NCI-H1092 treated with DMSO at 0.1 percent for 48 hours (cell line): ENCODE results near the gene SEPTIN10.

ENCODE experiments used
- DNase-seq: peaks from one replicate; lab custom pipeline; 2025; lab: John Stamatoyannopoulos, UW

The SEPTIN10 gene

DNA sequence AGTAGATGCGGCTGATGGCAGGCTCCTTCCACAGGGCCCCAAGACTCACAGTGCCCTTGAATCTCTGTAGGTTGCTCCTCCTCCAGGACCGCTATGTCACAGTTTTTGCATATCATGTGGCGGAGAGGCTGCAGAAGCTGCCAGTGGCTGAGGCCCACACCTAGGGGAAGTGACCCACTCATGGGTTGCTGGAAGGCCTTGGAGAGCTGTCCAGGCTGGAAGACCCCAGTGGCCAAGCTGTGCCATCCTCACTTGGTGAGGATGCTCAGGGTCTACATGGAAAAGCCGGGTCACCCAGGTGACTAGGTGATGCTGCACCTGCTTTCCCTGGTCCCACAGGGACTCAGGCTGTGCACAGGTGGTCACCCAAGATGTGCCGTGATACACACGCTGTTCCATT, 90.6 kb downstream of the SEPTIN10 start:
- DNase-seq, result no peak

DNA sequence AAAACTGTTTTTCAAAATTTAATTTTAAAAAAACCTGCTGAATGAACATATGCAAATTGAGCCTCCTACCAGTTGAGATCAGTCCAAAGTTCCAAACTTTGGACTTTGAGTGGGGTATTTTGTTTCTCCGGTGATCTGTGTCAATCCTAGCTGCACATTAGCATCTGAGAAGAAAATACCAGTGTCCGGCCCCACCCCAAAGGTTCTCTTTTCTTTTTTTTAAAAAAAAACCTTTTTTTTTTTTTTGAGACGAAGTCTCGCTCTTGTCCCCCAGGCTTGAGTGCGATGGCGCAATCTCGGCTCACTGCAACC, 91.7 kb downstream of the SEPTIN10 start:
- no peak for DNase-seq

DNA sequence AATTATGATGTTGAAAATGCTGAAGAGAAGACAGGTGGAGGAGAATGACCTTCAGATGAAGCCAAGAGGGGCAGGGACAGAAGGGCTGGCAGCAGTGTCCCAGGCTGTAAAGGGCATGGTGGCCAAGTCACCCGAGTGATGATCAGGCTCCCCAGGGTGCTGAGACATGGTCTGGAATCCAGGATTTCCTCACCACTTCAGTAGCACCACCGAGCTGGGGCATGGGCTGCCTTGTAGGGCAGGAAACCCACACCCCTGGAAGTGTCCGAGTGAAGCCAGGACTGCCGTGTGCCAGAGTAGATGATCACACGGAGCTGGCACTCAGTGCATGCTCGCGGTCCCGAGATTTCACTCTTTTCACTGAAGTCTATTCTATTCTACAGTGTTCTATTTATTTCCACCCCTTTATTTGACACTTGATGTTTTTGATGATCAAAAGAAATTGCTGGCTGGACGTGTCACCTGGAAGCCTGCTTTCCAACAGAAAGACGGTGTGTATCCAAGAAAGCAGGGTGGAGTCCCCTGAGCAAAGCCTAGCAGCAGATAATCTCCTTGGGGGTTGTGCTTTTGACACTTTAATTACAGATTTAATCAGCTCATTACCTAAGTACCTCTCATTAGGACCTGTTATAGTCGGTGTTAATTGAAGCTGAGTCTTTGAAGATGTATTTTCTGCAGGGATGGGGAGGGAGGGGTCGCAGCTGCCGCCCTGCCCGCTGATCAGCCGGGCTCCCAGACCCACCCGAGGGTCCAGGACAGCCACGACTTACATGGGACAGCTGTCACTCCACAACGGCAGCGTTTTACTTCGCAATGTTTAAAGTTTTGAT, 92.3 kb downstream of the SEPTIN10 start:
- DNase-seq, result no peak

DNA sequence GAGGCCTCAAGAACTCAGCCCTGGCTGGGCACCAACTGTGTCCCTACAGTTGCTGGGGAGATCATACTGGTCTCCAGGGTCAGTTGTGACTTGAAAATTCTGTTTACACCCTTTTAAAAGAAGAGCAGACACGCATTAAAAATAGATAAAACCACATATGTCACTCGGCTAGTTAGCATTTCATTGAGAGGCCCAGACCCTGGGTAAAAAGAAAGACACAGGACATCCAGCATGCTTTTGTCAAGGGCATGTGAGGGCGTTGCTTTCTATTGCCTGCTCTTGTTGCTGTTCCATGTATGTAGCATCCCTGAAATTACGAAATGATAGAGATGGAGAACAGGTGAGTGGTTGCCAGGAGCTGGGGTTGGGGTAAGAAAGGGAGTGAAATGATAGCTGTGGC, 94.3 kb downstream of the SEPTIN10 start:
- DNase-seq, result no peak

DNA sequence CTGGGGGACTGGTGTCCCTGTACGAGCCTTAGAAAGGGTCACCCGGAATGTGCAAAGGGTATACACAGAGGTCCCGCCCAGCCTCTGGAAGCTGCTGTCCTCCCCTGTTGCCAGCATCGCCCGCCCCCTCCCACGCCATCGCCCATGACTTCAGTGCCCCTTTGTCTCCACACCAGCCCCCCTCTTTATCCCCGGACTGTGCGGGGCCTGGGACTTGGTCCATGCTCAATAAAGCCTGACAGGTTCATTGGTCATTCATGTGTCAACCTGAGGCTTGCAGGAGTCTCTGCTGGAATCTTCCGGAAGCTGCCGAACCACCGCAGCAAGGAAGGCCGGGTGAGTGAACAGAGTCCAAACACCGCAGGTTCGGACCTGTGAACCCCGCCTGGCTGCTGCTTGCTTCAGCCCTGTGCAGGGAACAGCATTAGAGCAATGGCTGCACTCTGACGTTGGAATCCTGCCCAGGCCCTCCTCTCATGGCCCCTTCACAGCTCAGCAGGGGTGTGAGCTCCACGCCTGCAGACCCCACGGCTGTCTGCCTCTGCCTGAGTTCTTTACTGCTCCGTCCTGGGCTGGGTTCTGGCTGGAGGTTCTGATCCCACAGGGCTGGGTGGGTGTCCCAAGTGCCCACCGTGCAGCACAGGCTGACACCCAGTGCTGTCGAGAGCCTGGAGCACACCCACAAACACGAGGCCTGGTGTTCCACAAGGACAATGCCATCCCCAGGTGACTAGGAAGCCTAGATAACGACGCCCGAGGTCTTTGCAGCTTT, 96.5 kb downstream of the SEPTIN10 start:
- no peak for DNase-seq

DNA sequence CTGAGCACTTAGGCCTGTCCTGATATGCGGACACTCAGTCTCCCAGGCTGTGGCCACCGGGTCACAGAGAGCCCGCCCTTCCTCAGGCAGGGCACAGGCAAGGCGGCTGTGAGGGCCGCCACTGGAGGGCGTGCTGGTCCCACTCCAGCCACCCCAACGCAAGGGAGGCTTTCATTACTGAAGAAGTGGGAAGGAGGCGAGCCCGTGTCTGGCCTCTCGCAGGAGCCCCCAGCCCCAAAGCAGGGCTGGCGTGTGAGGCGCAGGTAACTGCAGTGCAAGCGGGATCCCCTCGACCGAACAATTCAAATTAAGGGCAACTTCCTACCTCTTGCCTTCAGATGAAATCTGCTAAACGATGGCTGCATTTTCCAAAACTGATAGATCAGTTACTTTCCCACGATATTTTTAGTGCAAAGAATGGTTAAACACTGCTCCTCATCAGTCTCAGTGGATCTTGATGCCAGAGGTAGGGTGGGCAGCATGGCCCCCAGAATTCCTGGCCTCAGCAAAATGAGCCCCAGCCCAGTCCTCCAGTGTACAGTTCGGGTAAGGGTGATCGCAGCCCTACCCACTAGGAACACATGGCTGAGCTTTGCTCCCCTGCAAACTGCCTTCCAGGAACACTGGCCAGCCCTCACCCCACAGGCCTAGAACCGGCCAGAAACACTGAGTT, 97.2 kb downstream of the SEPTIN10 start:
- DNase-seq, result peak; percentile 25

DNA sequence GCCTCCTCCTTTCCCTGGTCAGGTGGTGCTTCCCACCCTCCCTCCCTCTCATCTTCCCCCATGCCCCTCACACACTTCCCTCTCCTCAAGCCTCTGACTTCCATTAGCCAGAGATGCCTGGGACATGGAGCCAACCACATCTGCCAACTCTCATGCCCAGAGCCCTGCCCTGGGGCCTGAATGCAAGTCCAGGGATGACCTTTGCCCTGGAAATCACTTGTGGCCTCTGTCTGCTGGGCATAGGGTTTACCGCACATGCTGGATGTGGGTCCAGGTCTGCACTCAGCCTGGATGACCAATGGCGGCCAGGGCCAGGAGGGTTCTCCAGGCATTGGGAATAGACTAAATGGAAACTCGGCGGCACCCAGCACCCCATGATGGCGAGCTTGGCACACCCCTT, 98.9 kb downstream of the SEPTIN10 start:
- DNase-seq, result no peak

DNA sequence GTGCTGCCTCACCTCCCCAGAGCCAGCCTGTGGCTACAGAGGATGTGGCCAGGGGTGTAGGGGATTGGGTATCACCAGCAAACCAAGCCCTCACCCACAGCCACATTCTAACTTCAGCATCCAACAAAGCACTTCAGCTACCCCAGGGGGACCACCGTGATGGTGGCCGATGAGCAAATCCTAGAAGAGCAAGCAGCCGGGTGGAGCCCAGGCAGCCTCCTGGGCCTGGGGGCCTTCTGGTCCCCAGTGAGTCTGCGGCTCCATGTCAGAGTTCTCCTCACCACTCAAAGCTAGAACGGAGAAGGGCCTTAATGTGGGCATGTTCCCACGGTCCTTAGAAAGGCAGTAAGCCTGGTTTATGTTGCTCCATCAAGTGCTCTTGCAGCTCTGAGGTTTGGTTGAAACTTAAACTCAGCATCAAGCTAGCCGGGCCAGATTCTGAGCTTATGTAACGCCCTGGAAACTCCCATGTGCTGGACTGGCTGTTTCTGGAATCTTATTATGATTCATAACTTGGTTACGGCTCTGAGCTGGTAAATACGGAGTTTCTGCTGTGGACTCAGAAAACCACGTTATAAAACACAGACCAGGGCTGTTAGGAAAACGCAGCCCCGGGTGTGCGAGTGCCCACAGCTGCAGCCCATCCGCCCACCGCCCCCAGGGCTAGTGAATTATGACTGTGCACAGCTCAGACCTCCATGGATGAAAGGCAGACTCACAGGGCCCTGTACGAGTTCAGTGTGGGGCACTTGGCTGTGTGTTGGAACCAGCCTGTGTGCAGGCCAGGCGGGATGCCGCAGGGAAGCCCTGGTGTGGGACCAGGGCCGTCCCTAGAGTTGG, 99.8 kb downstream of the SEPTIN10 start:
- DNase-seq, result no peak

DNA sequence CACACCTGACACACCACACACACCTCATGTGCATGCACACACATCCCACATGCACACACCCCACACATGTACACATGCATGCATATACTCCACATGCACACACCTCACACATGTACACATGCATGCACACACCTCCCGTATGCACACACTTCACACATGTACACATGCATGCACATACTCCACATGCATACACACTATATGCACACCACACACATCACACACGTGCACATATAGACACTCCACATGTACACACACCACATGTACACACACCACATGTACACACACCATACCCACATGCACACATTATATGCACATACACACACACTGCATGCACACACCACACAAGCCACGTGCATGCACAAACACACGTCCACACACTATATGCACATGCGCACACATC, 100.5 kb downstream of the SEPTIN10 start:
- no peak for DNase-seq

DNA sequence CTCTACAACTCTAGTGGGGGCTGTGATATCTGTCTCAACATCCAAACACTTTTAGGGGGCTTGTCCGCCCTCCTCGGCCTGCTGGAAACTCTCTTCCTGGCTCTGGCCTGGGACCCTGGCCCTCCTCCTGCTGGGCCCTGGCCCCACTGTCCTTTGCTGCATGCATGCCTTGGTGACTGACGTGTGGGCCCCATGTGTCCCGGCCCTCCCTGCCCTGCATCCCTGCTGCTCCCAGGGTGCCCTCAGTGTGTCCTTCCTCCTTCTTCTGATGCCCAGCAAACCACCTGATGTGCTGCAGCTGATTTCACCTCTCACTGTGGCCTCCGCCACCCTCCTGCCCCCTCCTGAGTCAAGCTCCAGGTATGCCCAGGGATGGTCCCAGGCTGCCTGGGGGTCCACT, 101.7 kb downstream of the SEPTIN10 start:
- DNase-seq, result no peak

DNA sequence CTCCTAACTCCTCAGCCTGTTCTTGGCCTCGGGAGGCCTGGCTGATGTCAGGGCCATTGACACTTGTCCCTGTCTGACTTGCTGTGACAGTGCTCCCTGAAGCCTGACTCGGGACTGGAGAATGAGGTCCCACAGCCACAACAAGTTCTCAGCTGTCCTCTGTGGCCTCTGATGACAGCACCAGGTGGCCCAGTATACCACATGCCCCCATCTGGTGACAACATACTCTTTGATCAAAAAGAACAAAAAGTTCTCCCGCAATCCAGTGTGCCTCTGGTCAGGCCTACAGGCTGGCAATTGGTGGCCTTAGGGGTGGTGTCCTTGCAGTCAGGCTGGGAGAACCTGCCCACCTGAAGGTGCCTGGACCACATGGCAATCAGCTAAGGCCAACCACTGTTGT, 102.6 kb downstream of the SEPTIN10 start:
- DNase-seq, result no peak

DNA sequence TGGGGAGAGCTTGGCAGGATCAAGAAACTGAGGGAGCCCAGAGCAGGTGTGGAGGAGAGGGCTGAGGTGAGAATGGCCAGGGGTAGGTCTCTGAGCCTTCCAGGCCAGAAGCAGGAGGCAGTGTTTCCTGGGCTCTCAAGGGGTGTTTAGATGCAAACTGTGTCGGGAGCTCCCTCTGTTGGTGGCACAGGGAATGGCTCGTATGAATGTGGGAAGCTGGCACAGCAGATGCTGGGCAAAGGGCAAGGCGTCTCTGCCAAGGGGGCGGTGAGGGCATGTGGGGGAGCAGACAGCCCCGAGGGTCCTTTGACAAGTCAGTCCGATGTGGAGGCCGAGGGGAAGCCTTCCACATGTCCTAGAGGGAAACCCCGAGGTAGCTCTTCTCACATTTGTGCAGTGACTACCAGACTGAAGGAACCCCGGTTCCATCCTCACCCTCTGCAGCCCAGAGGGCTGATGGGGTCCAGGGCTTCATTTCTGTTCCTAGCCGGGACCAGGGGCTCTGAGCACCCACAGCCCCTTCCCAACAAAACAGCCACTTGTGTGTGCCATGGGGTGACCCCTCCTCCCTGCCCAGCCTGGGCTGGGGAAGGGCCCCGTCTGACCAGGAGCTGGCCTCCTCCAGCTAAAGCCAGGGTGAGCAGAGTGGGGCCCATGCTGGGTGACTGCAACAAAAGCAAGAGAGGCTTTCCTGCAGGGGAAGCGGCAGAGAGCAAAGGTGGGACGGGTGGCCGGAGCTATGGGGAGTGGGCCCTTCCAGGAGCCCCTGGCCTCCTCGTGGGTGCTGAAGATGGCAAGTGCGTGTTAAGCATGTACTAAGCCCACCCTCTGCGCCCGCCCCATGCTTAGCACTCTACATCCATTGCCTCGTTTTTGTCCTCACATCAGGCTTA, 103.4 kb downstream of the SEPTIN10 start:
- peak; percentile 60 for DNase-seq

DNA sequence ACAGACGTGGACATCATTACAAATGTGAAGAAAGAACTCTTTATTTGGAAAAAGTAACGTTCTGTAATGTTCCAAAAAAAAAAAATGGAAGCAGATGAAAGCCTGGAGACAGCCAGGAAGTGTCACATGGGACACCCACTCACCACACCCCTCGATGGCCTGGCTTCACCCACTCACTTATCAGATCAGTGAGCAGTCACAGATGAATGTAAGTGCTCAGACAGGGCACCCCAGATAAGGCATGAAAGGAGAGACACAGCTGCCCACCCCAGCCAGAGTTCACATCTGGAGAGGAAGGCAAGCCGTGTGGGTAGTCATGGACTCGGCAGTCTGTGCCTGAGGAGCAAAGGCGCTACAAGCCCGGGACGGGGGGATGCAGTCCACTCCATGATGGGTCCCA, 105.2 kb downstream of the SEPTIN10 start:
- no peak for DNase-seq

DNA sequence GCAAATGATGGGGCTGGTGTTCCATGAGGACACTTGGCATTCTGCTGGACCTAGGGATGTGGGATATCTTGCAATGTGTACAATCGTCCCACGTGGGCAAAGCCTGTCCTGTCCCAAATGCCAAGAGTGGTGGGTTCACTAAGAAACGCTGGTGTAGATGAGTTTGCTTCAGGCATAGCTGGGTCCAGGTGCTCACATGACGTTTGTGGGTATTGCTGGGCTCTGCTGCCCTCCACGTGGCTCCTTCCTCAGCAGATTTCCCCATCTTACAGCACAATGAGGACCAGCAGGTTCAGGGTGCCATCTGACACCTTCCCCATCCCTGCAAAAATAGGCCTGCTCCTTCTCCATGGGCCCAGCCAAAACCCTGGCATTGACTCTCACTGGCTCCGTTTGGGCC, 105.9 kb downstream of the SEPTIN10 start:
- DNase-seq, result no peak

DNA sequence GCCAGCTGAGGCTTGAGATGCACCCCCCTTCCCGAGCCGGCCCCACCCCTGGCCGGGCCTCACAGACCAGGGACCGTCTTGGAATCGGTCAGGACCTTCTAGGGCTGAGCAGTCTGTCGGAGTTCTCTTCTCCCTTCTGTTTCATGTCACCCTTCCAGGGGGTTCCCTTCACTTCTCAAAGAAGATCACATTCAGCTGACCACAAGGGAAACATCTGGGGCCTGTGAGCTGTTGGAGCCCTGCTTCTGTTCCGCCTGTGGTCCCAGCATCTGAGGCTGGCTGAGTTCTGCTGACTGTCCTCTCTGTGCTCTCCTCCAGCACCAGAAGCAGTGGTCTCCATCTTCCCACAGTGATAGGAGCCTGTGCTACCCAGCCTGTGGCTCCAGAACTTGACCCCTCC, 106.5 kb downstream of the SEPTIN10 start:
- no peak for DNase-seq

DNA sequence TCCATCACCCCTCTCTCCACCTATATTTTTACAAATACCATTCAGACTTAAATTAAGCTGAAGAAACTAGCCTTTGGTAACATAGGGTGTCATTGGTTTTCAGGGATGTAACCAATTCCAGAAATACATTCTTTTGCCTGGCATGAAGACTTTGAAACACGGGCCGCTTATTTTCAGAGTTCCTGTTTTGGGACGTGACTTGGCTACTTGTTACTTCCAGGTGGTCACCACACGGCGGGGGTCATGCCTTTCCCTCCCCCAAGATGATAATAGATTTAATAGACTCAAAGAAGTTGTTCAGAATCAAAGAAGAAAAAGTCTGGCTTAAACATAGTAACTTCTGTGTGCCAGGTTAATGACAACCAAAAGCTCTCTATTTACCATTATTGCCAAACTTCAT, 110.6 kb downstream of the SEPTIN10 start:
- DNase-seq, result no peak

DNA sequence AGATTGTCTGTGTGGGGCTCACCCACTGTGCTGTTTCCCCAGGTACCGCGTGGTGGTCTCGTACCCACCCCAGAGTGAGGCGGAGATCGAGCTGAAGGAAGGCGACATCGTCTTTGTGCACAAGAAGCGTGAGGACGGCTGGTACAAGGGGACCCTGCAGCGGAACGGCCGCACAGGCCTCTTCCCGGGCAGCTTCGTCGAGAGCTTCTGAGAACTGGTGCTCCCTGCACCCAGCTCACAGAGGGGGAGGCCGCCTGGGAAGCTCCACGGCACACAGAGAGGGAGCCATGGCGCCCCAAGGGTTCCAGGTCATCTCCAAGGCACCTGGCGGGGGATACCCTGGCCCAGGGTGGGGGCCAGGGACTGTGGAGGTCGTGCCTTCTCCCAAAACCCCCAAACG, 112.3 kb downstream of the SEPTIN10 start:
- DNase-seq, result no peak

DNA sequence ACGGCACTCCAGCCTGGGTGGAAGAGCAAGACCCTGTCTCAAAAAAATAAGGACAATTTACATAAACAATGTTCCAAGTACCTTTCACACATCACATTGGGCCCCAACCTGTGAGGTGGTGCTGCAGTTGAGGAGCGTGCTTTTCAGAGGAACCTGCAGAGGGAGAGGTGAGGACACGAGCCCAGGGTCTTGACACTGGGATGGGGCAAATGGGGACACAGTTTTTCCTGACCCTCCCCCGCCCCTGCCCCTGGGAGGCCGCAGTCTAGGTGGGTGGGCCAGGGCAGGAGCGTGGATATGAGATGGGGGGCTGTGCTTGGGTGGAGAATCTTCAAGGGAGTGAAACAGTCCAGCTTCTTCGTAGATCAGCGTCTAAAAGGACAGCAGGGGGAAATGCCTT, 112.9 kb downstream of the SEPTIN10 start:
- DNase-seq, result no peak

DNA sequence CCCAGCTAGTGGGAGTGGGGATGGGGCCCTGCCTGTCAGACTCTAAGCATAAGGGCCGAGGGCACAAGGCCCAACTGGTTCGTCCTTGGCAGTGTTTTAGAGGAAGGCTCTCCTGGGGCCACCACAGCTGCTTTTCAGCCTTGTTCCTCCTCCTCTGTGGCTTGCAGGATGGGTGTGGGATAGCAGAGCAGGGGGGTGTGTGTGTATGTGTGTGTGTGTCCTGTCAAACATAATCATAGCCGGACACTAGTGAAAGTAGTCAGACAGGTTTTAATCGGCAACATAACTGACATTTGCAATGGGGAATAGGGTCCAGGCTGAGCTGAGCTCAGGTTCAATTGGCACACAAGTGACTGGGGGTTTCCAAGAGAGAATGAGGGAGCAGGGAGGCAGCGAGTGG, 114.2 kb downstream of the SEPTIN10 start:
- DNase-seq, result no peak

DNA sequence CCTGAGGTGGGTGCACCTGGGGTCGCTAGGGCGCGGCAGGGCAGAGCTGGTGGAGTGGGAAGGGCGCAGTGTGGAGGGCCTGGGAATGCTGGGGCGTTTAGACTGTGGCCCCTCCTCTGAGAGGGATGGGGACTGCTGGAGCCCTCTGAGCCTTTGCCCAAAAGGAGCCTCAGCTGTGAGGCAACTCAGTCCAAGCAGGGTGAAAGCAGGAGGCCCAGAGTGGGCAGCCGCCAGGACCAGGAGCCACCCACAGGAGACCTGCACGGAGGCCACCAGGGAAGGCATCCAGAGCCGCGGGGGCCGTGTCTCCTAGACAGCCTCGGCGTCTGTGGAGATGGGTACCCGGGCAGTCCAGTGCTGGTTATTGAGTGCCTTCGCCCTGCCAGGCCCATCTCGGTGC, 114.9 kb downstream of the SEPTIN10 start:
- no peak for DNase-seq
